HFFc6 (cell line): ENCODE measurements around the gene CLIC5. TPM values are rescaled to one million over a fixed set of nuclear protein-coding genes. Genes with fewer than 3 reads are reported as not detected.
A peak's percentile ranks its signal among the peaks of the same experiment; 100 is the strongest.

ENCODE experiments used
- DNase-seq: peaks from one replicate; pipeline ENCODE4 v3.0.0-alpha.2; 2018
- H3K27ac Mint-ChIP-seq: 2 replicates; pipeline ENCODE4 v1.8.0; 2020; ENCODE audit warnings: mild to moderate bottlenecking, mixed read lengths
- H3K27me3 Mint-ChIP-seq: 2 replicates; pipeline ENCODE4 v1.8.0; 2021; ENCODE audit warnings: mild to moderate bottlenecking, moderate library complexity, mixed read lengths; ENCODE audit not compliant: insufficient read depth
- H3K36me3 Mint-ChIP-seq: 2 replicates; pipeline ENCODE4 v1.8.0; 2021; ENCODE audit warnings: low read depth, mixed read lengths
- H3K4me1 Mint-ChIP-seq: 2 replicates; pipeline ENCODE4 v1.8.0; 2020; ENCODE audit warnings: low read depth, mixed read lengths
- H3K4me3 Mint-ChIP-seq: 2 replicates; pipeline ENCODE4 v1.8.0; 2020; ENCODE audit warnings: mild to moderate bottlenecking, moderate library complexity, mixed read lengths
- H3K9me3 Mint-ChIP-seq: 2 replicates; pipeline ENCODE4 v1.8.0; 2020; ENCODE audit warnings: mild to moderate bottlenecking, mixed read lengths
- CTCF ChIP-seq: fragments of 200-600 bp; sonication (generic); IDR thresholded peaks from 2 replicates; pipeline ENCODE4 v1.5.0; 2021; ENCODE audit warnings: antibody characterized with exemption, mild to moderate bottlenecking
- total RNA-seq, 6 experiments: library from RNA; stranded (reverse); fragmentation: NEBNext Ultra II Directional; extraction: Animal tissue kit (Norgen Biotek cat#: 25700); gene quantifications; 2 replicates in 1 of 6; 3 replicates in 5 of 6; pipeline ENCODE4 v1.2.3, GENCODE V29; 2021

The CLIC5 gene
- total RNA-seq, 6 experiments from 2014 or later: not detected

GRCh38 chr6:45882671-45883070, 133.0 kb downstream of the CLIC5 start:
- TF ChIP-seq CTCF: no peak
- Mint-ChIP-seq H3K4me3 (no peak overlapping the region), H3K27me3 (peaks cover 11% of the 10 kb centered on the region), H3K4me1 (peaks cover 29% of the 10 kb centered on the region), H3K9me3 (no peaks in the 10 kb centered on the region), H3K27ac (no peak overlapping the region), H3K36me3 (no peaks in the 10 kb centered on the region)
- no peak for DNase-seq

GRCh38 chr6:45881705-45882467, 133.8 kb downstream of the CLIC5 start:
- Mint-ChIP-seq H3K4me1 (peaks cover 29% of the 10 kb centered on the region), H3K9me3 (no peaks in the 10 kb centered on the region), H3K36me3 (no peaks in the 10 kb centered on the region), H3K4me3 (no peak overlapping the region), H3K27ac (no peak overlapping the region), H3K27me3 (peaks cover 8% of the 10 kb centered on the region)
- DNase-seq: no peak
- no peak for TF ChIP-seq CTCF

- Mint-ChIP-seq H3K27ac (no peak overlapping the region), H3K4me3 (no peak overlapping the region), H3K9me3 (no peaks in the 10 kb centered on the region), H3K36me3 (no peaks in the 10 kb centered on the region), H3K27me3 (peaks cover 11% of the 10 kb centered on the region), H3K4me1 (peaks cover 29% of the 10 kb centered on the region)
- TF ChIP-seq CTCF: no peak
- DNase-seq: no peak
Observed at GRCh38 chr6:45880676-45881075, 135.0 kb downstream of the CLIC5 start.

- Mint-ChIP-seq H3K36me3 (no peaks in the 10 kb centered on the region), H3K27me3 (peaks cover 11% of the 10 kb centered on the region), H3K4me1 (peaks cover 29% of the 10 kb centered on the region), H3K9me3 (no peaks in the 10 kb centered on the region), H3K4me3 (peak overlapping the region; percentile 85), H3K27ac (peak overlapping the region; percentile 42; the same call in 1 of the 2 replicates)
- TF ChIP-seq CTCF: no peak
- DNase-seq: peak; percentile 3
Observed at GRCh38 chr6:45880159-45880558, 135.5 kb downstream of the CLIC5 start.

- Mint-ChIP-seq H3K4me1 (peaks cover 29% of the 10 kb centered on the region), H3K27ac (no peak overlapping the region), H3K9me3 (no peaks in the 10 kb centered on the region), H3K4me3 (no peak overlapping the region), H3K27me3 (peaks cover 15% of the 10 kb centered on the region), H3K36me3 (no peaks in the 10 kb centered on the region)
- no peak for TF ChIP-seq CTCF
- no peak for DNase-seq
Observed at GRCh38 chr6:45877970-45878590, 137.6 kb downstream of the CLIC5 start.
